ENCODE results near the gene NELL2.

DNA sequence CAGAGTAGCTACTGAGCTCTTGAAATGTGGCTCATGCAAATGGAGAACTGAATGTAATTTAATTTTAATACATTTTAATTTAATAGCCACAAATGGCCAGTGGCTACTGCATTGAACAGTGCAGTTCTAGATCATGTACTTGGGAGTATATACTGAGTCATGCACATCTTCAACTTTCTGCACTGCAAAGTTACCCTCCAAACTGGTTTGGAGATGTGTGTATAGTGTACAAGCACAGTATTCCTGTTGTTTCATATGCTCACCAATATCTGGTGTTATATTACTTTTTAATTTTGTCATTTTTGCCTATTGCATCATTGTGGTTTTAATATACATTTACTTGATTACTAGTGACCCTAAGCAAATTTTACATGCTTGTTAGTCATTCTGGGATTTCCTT lies 372.8 kb downstream of the NELL2 start:
- TF ChIP-seq, protein P1, sequence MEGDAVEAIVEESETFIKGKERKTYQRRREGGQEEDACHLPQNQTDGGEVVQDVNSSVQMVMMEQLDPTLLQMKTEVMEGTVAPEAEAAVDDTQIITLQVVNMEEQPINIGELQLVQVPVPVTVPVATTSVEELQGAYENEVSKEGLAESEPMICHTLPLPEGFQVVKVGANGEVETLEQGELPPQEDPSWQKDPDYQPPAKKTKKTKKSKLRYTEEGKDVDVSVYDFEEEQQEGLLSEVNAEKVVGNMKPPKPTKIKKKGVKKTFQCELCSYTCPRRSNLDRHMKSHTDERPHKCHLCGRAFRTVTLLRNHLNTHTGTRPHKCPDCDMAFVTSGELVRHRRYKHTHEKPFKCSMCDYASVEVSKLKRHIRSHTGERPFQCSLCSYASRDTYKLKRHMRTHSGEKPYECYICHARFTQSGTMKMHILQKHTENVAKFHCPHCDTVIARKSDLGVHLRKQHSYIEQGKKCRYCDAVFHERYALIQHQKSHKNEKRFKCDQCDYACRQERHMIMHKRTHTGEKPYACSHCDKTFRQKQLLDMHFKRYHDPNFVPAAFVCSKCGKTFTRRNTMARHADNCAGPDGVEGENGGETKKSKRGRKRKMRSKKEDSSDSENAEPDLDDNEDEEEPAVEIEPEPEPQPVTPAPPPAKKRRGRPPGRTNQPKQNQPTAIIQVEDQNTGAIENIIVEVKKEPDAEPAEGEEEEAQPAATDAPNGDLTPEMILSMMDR (conservative IDR thresholded peaks at IDR 0.05 in 1 of 2, IDR thresholded peaks at IDR 0.05 in 1 of 2; ENCODE audit: low read depth in 1 of 2, low read length in 2 of 2), result no peak
- TF ChIP-seq EZH2 (IDR thresholded peaks at IDR 0.05; ENCODE audit: low read length, missing control alignments), result no peak
